Upper lobe of left lung (tissue), 6 donors: ENCODE measurements around the gene ANGEL2. TPM values are rescaled to one million over a fixed set of nuclear protein-coding genes. Genes with fewer than 3 reads are reported as not detected.
"Not testable (repeated sequence)": the region's sequence is repeated elsewhere in the genome, so short reads cannot be mapped to it uniquely, and the experiment has no call there.

Experiments
- ATAC-seq, 2 donors: fragments of 200-7000 bp; cut with Tn5 transposase; one replicate each; pipeline ENCODE4 v1.9.1; 2022; ENCODE audit warnings: mild to moderate bottlenecking in 2 of 2, moderate library complexity in 2 of 2; ENCODE audit not compliant: low FRiP score in 2 of 2
- DNase-seq, 2 donors: peaks; one replicate each; pipeline ENCODE4 v3.0.0-alpha.2; 2019 to 2020
- H3K27ac ChIP-seq, 4 donors: fragments of 200-600 bp; sonication (generic); one replicate each; pipeline ENCODE4 v1.5.1; 2016 to 2019
- H3K27me3 ChIP-seq, 4 donors: fragments of 200-600 bp; sonication (generic); one replicate each; pipeline ENCODE4 v1.5.1; 2017 to 2019
- H3K36me3 ChIP-seq, 4 donors: fragments of 200-600 bp; sonication (generic); one replicate each; pipeline ENCODE4 v1.5.1; 2016 to 2019
- H3K4me1 ChIP-seq, 4 donors: fragments of 200-600 bp; sonication (generic); one replicate each; pipeline ENCODE4 v1.5.1; 2018 to 2019
- H3K4me3 ChIP-seq, 4 donors: fragments of 200-600 bp; sonication (generic); one replicate each; pipeline ENCODE4 v1.5.1; 2017 to 2019; ENCODE audit warnings: mild to moderate bottlenecking in 2 of 4, moderate library complexity in 1 of 4
- H3K9me3 ChIP-seq, 4 donors: fragments of 200-600 bp; sonication (generic); one replicate each; pipeline ENCODE4 v1.5.1; 2018 to 2019
- CTCF ChIP-seq, 6 experiments: fragments of 450-650 bp in 4 of 6; fragments of 200-600 bp in 2 of 6; sonication (generic) in 2 of 6; IDR thresholded peaks; one replicate each; pipeline ENCODE4 v1.5.1; 2016 to 2019; ENCODE audit warnings: antibody characterized with exemption in 6 of 6
- EP300 ChIP-seq, 4 donors: sonication (generic); formaldehyde crosslinking; IDR thresholded peaks; one replicate each; pipeline ENCODE4 v1.5.1; 2017; ENCODE audit warnings: antibody characterized with exemption in 4 of 4, control low read depth in 2 of 4
- POLR2A ChIP-seq, 4 donors: fragments of 450-650 bp; IDR thresholded peaks; one replicate each; pipeline ENCODE4 v1.5.1; 2016 to 2017; ENCODE audit warnings: antibody characterized with exemption in 4 of 4, mild to moderate bottlenecking in 2 of 4
- POLR2AphosphoS5 ChIP-seq, 2 donors: sonication (generic); formaldehyde crosslinking; IDR thresholded peaks; one replicate each; pipeline ENCODE4 v1.5.1; 2017; ENCODE audit warnings: antibody characterized with exemption in 2 of 2
- WGBS, 2 donors: methylation state at CpG; one replicate each; pipeline ENCODE4 v1.1.5; 2017 to 2018; 5-methylcytosine and 5-hydroxymethylcytosine counted together
- total RNA-seq, 6 donors: library from RNA; depleted of rRNA in 4 of 6; stranded (reverse); fragments of >200 nt in 4 of 6; gene quantifications; one replicate each; pipeline versions ENCODE4 v1.1.0 to v1.2.1, GENCODE V29; 2016 to 2021
- donor health status: DM: no; HTN: no; CAD: no; lungs with moderate emphysema.
- donor health status: DM: no; HTN: yes; CAD: no; lungs with severe emphysema.

Gene ANGEL2
- total RNA-seq, 6 donors from 2014 or later: 29.4 to 68.7 (median 35.6) TPM

DNA sequence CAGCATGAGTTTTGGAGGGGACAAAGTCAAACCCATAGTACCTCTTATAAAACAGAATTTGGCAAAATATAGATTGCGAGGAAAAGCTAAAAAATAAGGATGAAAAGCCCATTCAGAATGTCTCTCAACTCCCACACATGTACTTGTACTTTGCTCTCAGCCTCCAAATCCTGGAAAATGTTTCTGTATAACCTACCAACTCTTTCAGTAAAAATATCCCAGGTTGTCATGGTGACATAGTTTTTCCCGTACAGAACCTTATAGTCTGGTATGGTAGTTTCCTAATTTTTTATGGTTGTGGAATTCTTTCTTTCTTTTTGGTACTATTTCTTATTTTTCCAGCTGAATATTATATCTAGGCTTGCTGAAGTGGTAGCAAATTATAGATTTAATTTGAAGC, 19.9 kb upstream of the ANGEL2 start:
- no peak overlapping the region for H3K4me3 ChIP-seq
- TF ChIP-seq EP300 (IDR thresholded peaks at IDR 0.05): no peak
- TF ChIP-seq POLR2A (IDR thresholded peaks at IDR 0.05): no peak
- TF ChIP-seq POLR2AphosphoS5 (IDR thresholded peaks at IDR 0.05): no peak
- no peak for TF ChIP-seq CTCF (IDR thresholded peaks at IDR 0.05)
- 82 to 84% methylated on average over 2 of the region's 2 CpGs for WGBS, 2 donors
- ATAC-seq: no peak
- no peaks in the 10 kb centered on the region for H3K36me3 ChIP-seq
- no peak overlapping the region for H3K27ac ChIP-seq
- H3K4me1 ChIP-seq: no peaks in the 10 kb centered on the region
- H3K9me3 ChIP-seq: no peaks in the 10 kb centered on the region
- DNase-seq: no peak
- no peaks in the 10 kb centered on the region for H3K27me3 ChIP-seq

- WGBS, 2 donors: 85 to 100% methylated on average over 1 of the region's 1 CpG
- H3K36me3 ChIP-seq: no peaks in the 10 kb centered on the region
- H3K9me3 ChIP-seq: no peaks in the 10 kb centered on the region
- H3K27ac ChIP-seq: no peak overlapping the region
- no peaks in the 10 kb centered on the region for H3K27me3 ChIP-seq
- H3K4me3 ChIP-seq: no peak overlapping the region
- no peak for TF ChIP-seq EP300 (IDR thresholded peaks at IDR 0.05)
- TF ChIP-seq POLR2A (IDR thresholded peaks at IDR 0.05): no peak
- TF ChIP-seq POLR2AphosphoS5 (IDR thresholded peaks at IDR 0.05): no peak
- no peak for TF ChIP-seq CTCF (IDR thresholded peaks at IDR 0.05)
- ATAC-seq (no peak), DNase-seq (no peak)
- no peaks in the 10 kb centered on the region for H3K4me1 ChIP-seq
Observed at GRCh38 chr1:213034713-213035112, 19.0 kb upstream of the ANGEL2 start.

GRCh38 chr1:213032651-213033050, 17.0 kb upstream of the ANGEL2 start:
- no peaks in the 10 kb centered on the region for H3K27me3 ChIP-seq

GRCh38 chr1:213027024-213027423, 11.4 kb upstream of the ANGEL2 start:
- not testable (repeated sequence) for H3K9me3 ChIP-seq, H3K27me3 ChIP-seq, ATAC-seq, H3K27ac ChIP-seq, H3K4me3 ChIP-seq, DNase-seq, H3K4me1 ChIP-seq, H3K36me3 ChIP-seq
- WGBS, 2 donors: 83 to 93% methylated on average over 3 of the region's 3 CpGs

More at GRCh38 chr1:213032651-213033050, 17.0 kb upstream of the ANGEL2 start:
- no peak overlapping the region for H3K4me3 ChIP-seq
- DNase-seq (no peak), ATAC-seq (no peak)
- no peaks in the 10 kb centered on the region for H3K4me1 ChIP-seq
- H3K27ac ChIP-seq: no peak overlapping the region
- no peaks in the 10 kb centered on the region for H3K36me3 ChIP-seq
- no peak for TF ChIP-seq CTCF (IDR thresholded peaks at IDR 0.05)
- no peak for TF ChIP-seq EP300 (IDR thresholded peaks at IDR 0.05)
- no peak for TF ChIP-seq POLR2A (IDR thresholded peaks at IDR 0.05)
- no peaks in the 10 kb centered on the region for H3K9me3 ChIP-seq

DNA sequence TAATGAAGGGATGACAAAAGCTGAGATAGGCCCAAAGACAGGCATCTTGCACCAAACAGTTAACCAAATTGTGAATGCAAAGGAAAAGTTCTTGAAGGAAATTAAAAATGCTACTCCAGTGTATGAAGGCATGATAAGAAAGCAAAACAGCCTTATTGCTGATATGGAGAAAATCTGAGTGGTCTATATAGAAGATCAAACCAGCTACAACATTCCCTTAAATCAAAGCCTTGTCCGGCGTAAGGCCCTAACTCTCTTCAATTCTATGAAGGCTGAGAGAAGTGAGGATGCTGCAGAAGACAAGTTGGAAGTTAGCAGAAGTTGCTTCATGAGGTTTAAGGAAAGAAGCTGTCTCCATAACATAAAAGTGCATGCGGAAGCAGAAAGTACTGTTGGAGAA, 4.3 kb upstream of the ANGEL2 start:
- no peak for ATAC-seq
- Histone ChIP-seq H3K27ac (no peak overlapping the region), H3K27me3 (no peaks in the 10 kb centered on the region), H3K4me1 (peaks cover 2 to 5% (median 4%) of the 10 kb centered on the region in 4 donors), H3K9me3 (no peaks in the 10 kb centered on the region), H3K4me3 (no peak overlapping the region), H3K36me3 (no peaks in the 10 kb centered on the region)
- TF ChIP-seq POLR2AphosphoS5 (IDR thresholded peaks at IDR 0.05) (no peak), POLR2A (IDR thresholded peaks at IDR 0.05) (no peak), EP300 (IDR thresholded peaks at IDR 0.05) (no peak), CTCF (IDR thresholded peaks at IDR 0.05) (no peak)
- 95 to 98% methylated on average over 3 of the region's 3 CpGs for WGBS, 2 donors
- DNase-seq: no peak
